Measurements from ENCODE around the gene MAP3K7CL. TPM values are rescaled to one million over a fixed set of nuclear protein-coding genes. Genes with fewer than 3 reads are reported as not detected.

The MAP3K7CL gene, protein sequence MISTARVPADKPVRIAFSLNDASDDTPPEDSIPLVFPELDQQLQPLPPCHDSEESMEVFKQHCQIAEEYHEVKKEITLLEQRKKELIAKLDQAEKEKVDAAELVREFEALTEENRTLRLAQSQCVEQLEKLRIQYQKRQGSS
- 9.1 and 14.2 TPM in 2 replicates for total RNA-seq (2012; rRNA removed)

DNA sequence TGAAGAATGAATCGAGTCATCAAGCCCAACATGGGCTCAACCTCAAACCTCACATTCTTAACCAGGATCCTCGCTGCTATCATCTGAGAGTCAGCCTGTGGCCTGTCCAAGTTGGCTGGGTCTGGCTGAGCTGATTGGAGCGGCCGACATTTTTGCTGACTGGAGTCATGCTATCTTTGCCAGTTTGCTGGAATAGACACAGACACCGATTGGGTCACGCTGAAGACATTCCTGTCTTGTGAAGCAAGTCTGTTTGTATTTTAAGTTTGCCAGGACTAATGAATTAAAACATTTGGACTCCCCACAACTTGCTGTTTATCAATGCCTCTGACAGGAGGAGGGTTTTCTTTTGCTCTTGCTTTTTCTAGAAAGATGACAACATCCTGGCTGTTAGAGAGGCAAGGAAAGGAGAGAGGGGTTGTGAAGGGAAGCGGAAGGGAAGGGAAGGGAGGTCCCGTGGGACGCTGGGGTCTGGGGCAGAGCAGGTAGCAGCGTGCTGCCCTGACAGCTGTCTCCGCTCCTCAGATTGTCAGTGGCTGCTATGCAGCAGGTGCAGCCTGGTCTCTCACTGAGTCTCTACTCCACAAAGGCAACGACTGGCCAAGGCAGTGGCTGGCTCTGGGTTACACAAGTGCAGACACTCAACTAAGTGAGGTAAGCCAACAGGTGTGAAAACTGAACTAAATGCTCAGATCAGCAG is at the start of gene MAP3K7CL:
MAP3K7CL (plus strand) TSS at position 375 of the 700 bp plus-strand sequence. CDS start 2,701 bp downstream, outside the sequence.
- H3K27me3 ChIP-seq (ENCODE audit: control insufficient read depth, insufficient read depth, low read length) = no peaks in the 10 kb centered on the region

DNA sequence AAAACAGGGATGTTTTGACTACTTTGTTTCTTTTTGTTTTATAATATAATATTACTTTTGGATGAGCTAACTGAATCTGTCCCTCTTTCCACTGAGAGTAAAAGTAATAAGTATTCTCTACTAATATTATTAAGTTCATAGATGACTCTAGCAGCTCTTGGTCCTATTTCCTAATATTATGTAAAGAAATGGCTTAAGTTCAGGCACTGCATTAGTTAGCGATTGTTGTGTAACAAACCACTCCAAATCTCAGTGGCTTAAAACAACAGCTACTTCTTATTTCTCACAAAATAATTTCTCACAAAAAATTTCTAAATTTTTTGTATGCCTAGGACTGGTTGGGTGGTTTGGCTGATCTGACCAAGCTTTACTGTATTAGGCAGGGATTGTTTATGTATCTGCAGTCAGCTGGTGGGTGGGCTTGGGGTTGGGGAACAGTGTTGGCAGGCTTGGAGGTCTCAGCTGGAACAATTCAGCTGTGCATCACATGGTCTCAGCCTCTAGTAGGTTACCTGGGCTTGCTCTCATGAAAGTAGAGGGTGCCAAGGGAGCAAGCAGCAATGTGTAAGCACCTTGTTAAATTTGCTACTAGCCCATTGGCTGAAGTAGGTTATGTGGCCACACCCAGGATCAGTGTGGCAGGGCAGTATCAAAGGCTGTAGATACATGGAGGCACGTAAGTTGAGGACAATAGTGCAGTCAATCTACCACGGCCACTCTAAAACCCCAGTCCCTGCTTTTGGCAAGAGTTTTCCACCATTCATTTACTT is 48.2 kb upstream of the MAP3K7CL start:
- no peak overlapping the region for H3K9ac ChIP-seq (ENCODE audit: low read depth, low read length)
- H3K4me3 ChIP-seq (ENCODE audit: low read length) = no peak overlapping the region
- no peaks in the 10 kb centered on the region for H3K9me3 ChIP-seq (replicated peaks; ENCODE audit: low read length)
- no peaks in the 10 kb centered on the region for H3K27me3 ChIP-seq (ENCODE audit: control insufficient read depth, insufficient read depth, low read length)
- H3K4me2 ChIP-seq (ENCODE audit: low read length) = no peak overlapping the region
- no peaks in the 10 kb centered on the region for H3K36me3 ChIP-seq (ENCODE audit: insufficient read depth, low read length)
- H3K4me1 ChIP-seq (ENCODE audit: control insufficient read depth, insufficient read depth, low read length) = peaks cover 4% of the 10 kb centered on the region

More for the DNA sequence above, at the start of gene MAP3K7CL:
- Histone ChIP-seq H3K9me3 (replicated peaks; ENCODE audit: low read length) (no peaks in the 10 kb centered on the region), H3K4me1 (ENCODE audit: control insufficient read depth, insufficient read depth, low read length) (peaks cover 22% of the 10 kb centered on the region), H3K4me3 (ENCODE audit: low read length) (peak within 1 kb of the TSS; percentile 69), H3K9ac (ENCODE audit: low read depth, low read length) (peak within 1 kb of the TSS; percentile 76), H3K4me2 (ENCODE audit: low read length) (peak within 1 kb of the TSS; percentile 91), H3K36me3 (ENCODE audit: insufficient read depth, low read length) (no peaks in the 10 kb centered on the region)

DNA sequence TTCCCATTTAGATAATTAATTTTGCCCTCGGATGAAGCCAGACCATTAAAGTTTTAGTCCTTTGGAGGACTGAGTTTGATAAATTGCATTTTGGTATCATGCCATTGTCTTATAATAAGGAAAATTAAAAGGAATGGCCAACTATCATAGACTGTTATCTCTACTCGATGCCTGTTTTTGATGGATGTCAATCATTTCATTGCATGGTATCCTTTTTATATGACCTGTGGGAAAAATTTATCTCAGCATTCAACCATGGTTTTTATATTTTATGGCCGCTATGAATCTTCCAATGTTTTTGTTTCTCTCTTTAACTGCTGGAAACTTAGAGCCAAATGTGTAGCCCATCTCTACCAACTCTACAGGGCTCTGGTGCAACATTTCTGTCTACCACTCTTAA is 47.1 kb upstream of the MAP3K7CL start:
- Histone ChIP-seq H3K36me3 (ENCODE audit: insufficient read depth, low read length) (no peaks in the 10 kb centered on the region), H3K4me1 (ENCODE audit: control insufficient read depth, insufficient read depth, low read length) (no peaks in the 10 kb centered on the region), H3K4me3 (ENCODE audit: low read length) (no peak overlapping the region), H3K9ac (ENCODE audit: low read depth, low read length) (no peak overlapping the region), H3K9me3 (replicated peaks; ENCODE audit: low read length) (no peaks in the 10 kb centered on the region), H3K4me2 (ENCODE audit: low read length) (no peak overlapping the region), H3K27me3 (ENCODE audit: control insufficient read depth, insufficient read depth, low read length) (no peaks in the 10 kb centered on the region)

- no peak overlapping the region for H3K9ac ChIP-seq (ENCODE audit: low read depth, low read length)
- no peak overlapping the region for H3K4me2 ChIP-seq (ENCODE audit: low read length)
- H3K36me3 ChIP-seq (ENCODE audit: insufficient read depth, low read length) = no peaks in the 10 kb centered on the region
- no peaks in the 10 kb centered on the region for H3K4me1 ChIP-seq (ENCODE audit: control insufficient read depth, insufficient read depth, low read length)
- no peaks in the 10 kb centered on the region for H3K9me3 ChIP-seq (replicated peaks; ENCODE audit: low read length)
- no peaks in the 10 kb centered on the region for H3K27me3 ChIP-seq (ENCODE audit: control insufficient read depth, insufficient read depth, low read length)
- H3K4me3 ChIP-seq (ENCODE audit: low read length) = no peak overlapping the region
Measured at GRCh38 chr21:29084372-29084771, 46.1 kb upstream of the MAP3K7CL start.

GRCh38 chr21:29085106-29085752 is 45.2 kb upstream of the MAP3K7CL start:
- Histone ChIP-seq H3K9ac (ENCODE audit: low read depth, low read length) (no peak overlapping the region), H3K4me1 (ENCODE audit: control insufficient read depth, insufficient read depth, low read length) (peaks cover 2% of the 10 kb centered on the region), H3K4me3 (ENCODE audit: low read length) (no peak overlapping the region)

DNA sequence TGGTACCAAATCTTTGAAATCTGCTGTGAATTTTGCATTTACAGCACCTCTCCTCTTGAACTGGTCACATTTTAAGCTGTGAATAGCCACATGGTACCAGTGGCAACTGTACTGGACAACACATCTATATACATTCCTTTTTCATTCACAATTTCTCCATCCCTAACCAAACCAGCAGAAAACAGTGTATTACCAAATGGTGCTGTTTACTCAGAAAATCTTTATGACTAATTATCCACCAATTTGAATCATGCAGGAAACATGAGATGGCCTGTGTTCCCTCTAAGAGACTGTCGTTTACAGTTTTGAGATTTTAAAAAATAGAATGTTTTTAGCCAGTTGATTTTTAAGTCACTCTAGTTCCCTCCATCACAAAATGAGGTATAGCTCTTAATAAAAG is 39.4 kb upstream of the MAP3K7CL start:
- no peaks in the 10 kb centered on the region for H3K27me3 ChIP-seq (ENCODE audit: control insufficient read depth, insufficient read depth, low read length)
- peak overlapping the region; percentile 30 for H3K4me2 ChIP-seq (ENCODE audit: low read length)
- H3K9ac ChIP-seq (ENCODE audit: low read depth, low read length) = peak overlapping the region; percentile 67
- H3K36me3 ChIP-seq (ENCODE audit: insufficient read depth, low read length) = no peaks in the 10 kb centered on the region
- H3K4me1 ChIP-seq (ENCODE audit: control insufficient read depth, insufficient read depth, low read length) = peaks cover 27% of the 10 kb centered on the region
- H3K4me3 ChIP-seq (ENCODE audit: low read length) = no peak overlapping the region
- no peaks in the 10 kb centered on the region for H3K9me3 ChIP-seq (replicated peaks; ENCODE audit: low read length)

More at GRCh38 chr21:29085106-29085752, 45.2 kb upstream of the MAP3K7CL start:
- Histone ChIP-seq H3K27me3 (ENCODE audit: control insufficient read depth, insufficient read depth, low read length) (no peaks in the 10 kb centered on the region), H3K9me3 (replicated peaks; ENCODE audit: low read length) (no peaks in the 10 kb centered on the region), H3K4me2 (ENCODE audit: low read length) (no peak overlapping the region), H3K36me3 (ENCODE audit: insufficient read depth, low read length) (no peaks in the 10 kb centered on the region)

GRCh38 chr21:29092102-29092959 is 38.1 kb upstream of the MAP3K7CL start:
- no peaks in the 10 kb centered on the region for H3K36me3 ChIP-seq (ENCODE audit: insufficient read depth, low read length)
- H3K4me3 ChIP-seq (ENCODE audit: low read length) = no peak overlapping the region
- H3K9ac ChIP-seq (ENCODE audit: low read depth, low read length) = peak overlapping the region; percentile 0
- peak overlapping the region; percentile 11 for H3K4me2 ChIP-seq (ENCODE audit: low read length)
- no peaks in the 10 kb centered on the region for H3K9me3 ChIP-seq (replicated peaks; ENCODE audit: low read length)
- H3K4me1 ChIP-seq (ENCODE audit: control insufficient read depth, insufficient read depth, low read length) = peaks cover 27% of the 10 kb centered on the region
- H3K27me3 ChIP-seq (ENCODE audit: control insufficient read depth, insufficient read depth, low read length) = no peaks in the 10 kb centered on the region

GRCh38 chr21:29096218-29097015 is 34.0 kb upstream of the MAP3K7CL start:
- H3K4me1 ChIP-seq (ENCODE audit: control insufficient read depth, insufficient read depth, low read length) = peaks cover 14% of the 10 kb centered on the region
- no peaks in the 10 kb centered on the region for H3K9me3 ChIP-seq (replicated peaks; ENCODE audit: low read length)
- no peaks in the 10 kb centered on the region for H3K27me3 ChIP-seq (ENCODE audit: control insufficient read depth, insufficient read depth, low read length)
- no peaks in the 10 kb centered on the region for H3K36me3 ChIP-seq (ENCODE audit: insufficient read depth, low read length)
- no peak overlapping the region for H3K9ac ChIP-seq (ENCODE audit: low read depth, low read length)
- no peak overlapping the region for H3K4me3 ChIP-seq (ENCODE audit: low read length)
- no peak overlapping the region for H3K4me2 ChIP-seq (ENCODE audit: low read length)

DNA sequence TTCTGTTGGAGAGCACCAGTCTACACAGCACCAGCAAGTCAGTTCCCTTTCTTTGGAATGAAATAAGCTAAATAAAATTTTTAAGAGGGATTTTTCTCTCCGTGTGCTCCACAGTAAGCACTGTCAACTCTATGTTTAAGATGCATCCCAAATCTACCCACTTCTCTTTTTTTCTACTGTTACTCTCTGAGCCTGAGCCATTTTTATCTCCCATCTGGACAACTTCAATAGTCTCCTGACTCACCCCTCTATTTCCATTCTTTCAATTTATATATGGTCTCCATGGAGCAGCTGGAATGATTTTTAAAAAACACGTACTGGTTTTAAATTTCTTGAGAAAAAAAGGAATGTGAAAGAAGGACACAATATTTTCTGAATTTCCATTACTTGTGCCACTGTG is 32.3 kb upstream of the MAP3K7CL start:
- H3K27me3 ChIP-seq (ENCODE audit: control insufficient read depth, insufficient read depth, low read length) = no peaks in the 10 kb centered on the region
- no peaks in the 10 kb centered on the region for H3K9me3 ChIP-seq (replicated peaks; ENCODE audit: low read length)
- H3K9ac ChIP-seq (ENCODE audit: low read depth, low read length) = no peak overlapping the region
- H3K36me3 ChIP-seq (ENCODE audit: insufficient read depth, low read length) = no peaks in the 10 kb centered on the region
- H3K4me1 ChIP-seq (ENCODE audit: control insufficient read depth, insufficient read depth, low read length) = no peaks in the 10 kb centered on the region
- H3K4me3 ChIP-seq (ENCODE audit: low read length) = no peak overlapping the region
- no peak overlapping the region for H3K4me2 ChIP-seq (ENCODE audit: low read length)

DNA sequence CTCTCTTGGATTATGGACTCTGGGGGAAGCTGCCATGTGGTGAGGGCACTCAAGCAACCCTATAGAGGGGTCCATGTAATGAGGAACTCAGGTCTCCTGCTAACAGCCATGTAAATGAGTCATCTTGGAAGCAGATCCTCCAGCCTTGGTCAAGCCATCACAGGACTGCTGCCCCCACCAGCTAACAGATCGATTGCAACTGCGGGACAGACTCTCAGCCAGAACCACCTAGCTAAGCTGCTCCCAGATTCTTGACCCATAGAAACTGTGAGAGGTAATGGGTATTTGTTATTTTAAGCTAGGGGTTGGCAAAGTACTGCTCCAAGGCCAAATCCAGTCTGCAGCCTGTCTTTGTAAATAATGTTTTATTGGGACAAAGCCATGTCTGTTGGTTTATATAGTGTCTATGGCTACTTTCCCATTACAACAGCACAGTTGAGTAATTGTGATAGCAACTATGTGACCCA is 27.6 kb upstream of the MAP3K7CL start:
- Histone ChIP-seq H3K4me2 (ENCODE audit: low read length) (no peak overlapping the region), H3K4me3 (ENCODE audit: low read length) (no peak overlapping the region), H3K9me3 (replicated peaks; ENCODE audit: low read length) (no peaks in the 10 kb centered on the region), H3K4me1 (ENCODE audit: control insufficient read depth, insufficient read depth, low read length) (peaks cover 16% of the 10 kb centered on the region), H3K36me3 (ENCODE audit: insufficient read depth, low read length) (no peaks in the 10 kb centered on the region), H3K27me3 (ENCODE audit: control insufficient read depth, insufficient read depth, low read length) (no peaks in the 10 kb centered on the region), H3K9ac (ENCODE audit: low read depth, low read length) (no peak overlapping the region)
